ENCODE results near the gene PAX5. TPM values are rescaled to one million over a fixed set of nuclear protein-coding genes. Genes with fewer than 3 reads are reported as not detected.

PAX5 gene
- total RNA-seq, 3 donors from 2014 or later (not counting 1 experiment from before 2014, with no cell fraction given): 1.3 to 2.1 (median 2.0) TPM

- TF ChIP-seq CTCF (IDR thresholded peaks at IDR 0.05): no peak
- 91% methylated on average over 17 of the region's 17 CpGs for WGBS (ENCODE audit: insufficient coverage)
- intact Hi-C loops (cut with micrococcal nuclease): no loop called here
- H3K4me1 ChIP-seq (ENCODE audit: control insufficient read depth, insufficient read depth, low read length): no peaks in the 10 kb centered on the region
- no peaks in the 10 kb centered on the region for H3K36me3 ChIP-seq (ENCODE audit: control insufficient read depth, insufficient read depth, low read length)
- H3K27ac ChIP-seq (ENCODE audit: low read length): no peak overlapping the region
- H3K27me3 ChIP-seq (ENCODE audit: control insufficient read depth, insufficient read depth, low read length): no peaks in the 10 kb centered on the region
- H3K9me3 Mint-ChIP-seq: no peaks in the 10 kb centered on the region
- H3K4me3 ChIP-seq (ENCODE audit: low read length): no peak overlapping the region
- no peaks in the 10 kb centered on the region for H3K4me1 Mint-ChIP-seq
- H3K4me3 Mint-ChIP-seq: no peak overlapping the region
- H3K27ac Mint-ChIP-seq: no peak overlapping the region
- no peaks in the 10 kb centered on the region for H3K9me3 ChIP-seq (ENCODE audit: control insufficient read depth, insufficient read depth, low read length)
- no peaks in the 10 kb centered on the region for H3K36me3 Mint-ChIP-seq
- DNase-seq: no peak
- no peak for ATAC-seq
- no peaks in the 10 kb centered on the region for H3K27me3 Mint-ChIP-seq (ENCODE audit: low read depth in 2 of 2)
Observed at GRCh38 chr9:36837431-36838405, 196.3 kb downstream of the PAX5 start.

GRCh38 chr9:36836486-36836885 is 197.6 kb downstream of the PAX5 start:
- Mint-ChIP-seq H3K4me3 (no peak overlapping the region), H3K27ac (no peak overlapping the region), H3K4me1 (no peaks in the 10 kb centered on the region), H3K36me3 (no peaks in the 10 kb centered on the region), H3K9me3 (no peaks in the 10 kb centered on the region), H3K27me3 (ENCODE audit: low read depth in 2 of 2) (no peaks in the 10 kb centered on the region)
- DNase-seq (no peak), ATAC-seq (no peak)
- Histone ChIP-seq H3K36me3 (ENCODE audit: control insufficient read depth, insufficient read depth, low read length) (no peaks in the 10 kb centered on the region), H3K9me3 (ENCODE audit: control insufficient read depth, insufficient read depth, low read length) (no peaks in the 10 kb centered on the region), H3K4me3 (ENCODE audit: low read length) (no peak overlapping the region), H3K27ac (ENCODE audit: low read length) (no peak overlapping the region), H3K27me3 (ENCODE audit: control insufficient read depth, insufficient read depth, low read length) (no peaks in the 10 kb centered on the region), H3K4me1 (ENCODE audit: control insufficient read depth, insufficient read depth, low read length) (no peaks in the 10 kb centered on the region)
- intact Hi-C loops (cut with micrococcal nuclease): no loop called here
- TF ChIP-seq CTCF (IDR thresholded peaks at IDR 0.05): no peak
- 75% methylated on average over 7 of the region's 7 CpGs for whole genome bisulfite sequencing (ENCODE audit: insufficient coverage)

GRCh38 chr9:36835271-36835996 is 198.6 kb downstream of the PAX5 start:
- Histone ChIP-seq H3K9me3 (ENCODE audit: control insufficient read depth, insufficient read depth, low read length) (no peaks in the 10 kb centered on the region), H3K27ac (ENCODE audit: low read length) (no peak overlapping the region), H3K36me3 (ENCODE audit: control insufficient read depth, insufficient read depth, low read length) (no peaks in the 10 kb centered on the region), H3K4me3 (ENCODE audit: low read length) (no peak overlapping the region), H3K27me3 (ENCODE audit: control insufficient read depth, insufficient read depth, low read length) (no peaks in the 10 kb centered on the region), H3K4me1 (ENCODE audit: control insufficient read depth, insufficient read depth, low read length) (no peaks in the 10 kb centered on the region)
- ATAC-seq (no peak), DNase-seq (no peak)
- H3K9me3 Mint-ChIP-seq: no peaks in the 10 kb centered on the region
- H3K27me3 Mint-ChIP-seq (ENCODE audit: low read depth in 2 of 2): no peaks in the 10 kb centered on the region
- no peak overlapping the region for H3K27ac Mint-ChIP-seq
- WGBS (ENCODE audit: insufficient coverage): 63% methylated on average over 15 of the region's 18 CpGs
- no peak overlapping the region for H3K4me3 Mint-ChIP-seq
- TF ChIP-seq CTCF (IDR thresholded peaks at IDR 0.05): no peak
- intact Hi-C loops (cut with micrococcal nuclease): no loop called here
- no peaks in the 10 kb centered on the region for H3K36me3 Mint-ChIP-seq
- no peaks in the 10 kb centered on the region for H3K4me1 Mint-ChIP-seq

Measured in natural killer cell (primary cell).